HFF-Myc (cell line): ENCODE measurements around the gene ANTXRL.
"Not testable (repeated sequence)": the region's sequence is repeated elsewhere in the genome, so short reads cannot be mapped to it uniquely, and the experiment has no call there.

Experiments used
- DNase-seq: peaks from one replicate; pipeline ENCODE4 v3.0.0-alpha.2; 2011; ENCODE audit warnings: low read depth; ENCODE audit errors: extremely low read depth
- H3K4me3 ChIP-seq: replicated peaks from 2 replicates; pipeline ENCODE4 v1.5.1; 2011; ENCODE audit warnings: low read depth, mild to moderate bottlenecking, control low read depth, low read length
- TF ChIP-seq, protein P1 (sequence below): IDR thresholded peaks from 2 replicates; pipeline ENCODE4 v1.5.1; 2012; ENCODE audit warnings: mild to moderate bottlenecking, low read depth, low read length, control low read depth; ENCODE audit errors: missing control alignments

ANTXRL gene

DNA sequence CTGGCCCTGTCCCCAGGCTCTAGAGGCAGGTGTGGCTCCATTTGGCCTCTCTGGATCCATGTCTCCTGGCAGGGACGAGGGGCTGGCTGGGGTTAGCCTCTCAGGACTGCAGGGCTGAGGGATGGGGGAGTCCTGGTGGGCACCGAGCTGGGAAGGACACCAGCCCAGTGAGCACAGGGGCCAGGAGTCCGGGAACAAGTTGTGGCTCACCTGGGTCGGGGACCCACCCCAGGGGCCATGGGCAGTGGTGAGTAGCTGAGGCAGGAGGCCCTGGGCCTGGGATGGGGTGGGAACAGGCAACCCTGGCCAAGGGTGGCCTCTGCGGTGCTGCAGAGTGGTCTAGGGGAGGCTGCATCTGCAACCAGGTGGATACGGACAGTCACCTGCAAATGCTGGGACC is 24.1 kb downstream of the ANTXRL start:
- no peak for DNase-seq
- no peak overlapping the region for H3K4me3 ChIP-seq
- TF ChIP-seq, protein P1, sequence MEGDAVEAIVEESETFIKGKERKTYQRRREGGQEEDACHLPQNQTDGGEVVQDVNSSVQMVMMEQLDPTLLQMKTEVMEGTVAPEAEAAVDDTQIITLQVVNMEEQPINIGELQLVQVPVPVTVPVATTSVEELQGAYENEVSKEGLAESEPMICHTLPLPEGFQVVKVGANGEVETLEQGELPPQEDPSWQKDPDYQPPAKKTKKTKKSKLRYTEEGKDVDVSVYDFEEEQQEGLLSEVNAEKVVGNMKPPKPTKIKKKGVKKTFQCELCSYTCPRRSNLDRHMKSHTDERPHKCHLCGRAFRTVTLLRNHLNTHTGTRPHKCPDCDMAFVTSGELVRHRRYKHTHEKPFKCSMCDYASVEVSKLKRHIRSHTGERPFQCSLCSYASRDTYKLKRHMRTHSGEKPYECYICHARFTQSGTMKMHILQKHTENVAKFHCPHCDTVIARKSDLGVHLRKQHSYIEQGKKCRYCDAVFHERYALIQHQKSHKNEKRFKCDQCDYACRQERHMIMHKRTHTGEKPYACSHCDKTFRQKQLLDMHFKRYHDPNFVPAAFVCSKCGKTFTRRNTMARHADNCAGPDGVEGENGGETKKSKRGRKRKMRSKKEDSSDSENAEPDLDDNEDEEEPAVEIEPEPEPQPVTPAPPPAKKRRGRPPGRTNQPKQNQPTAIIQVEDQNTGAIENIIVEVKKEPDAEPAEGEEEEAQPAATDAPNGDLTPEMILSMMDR, result no peak

DNA sequence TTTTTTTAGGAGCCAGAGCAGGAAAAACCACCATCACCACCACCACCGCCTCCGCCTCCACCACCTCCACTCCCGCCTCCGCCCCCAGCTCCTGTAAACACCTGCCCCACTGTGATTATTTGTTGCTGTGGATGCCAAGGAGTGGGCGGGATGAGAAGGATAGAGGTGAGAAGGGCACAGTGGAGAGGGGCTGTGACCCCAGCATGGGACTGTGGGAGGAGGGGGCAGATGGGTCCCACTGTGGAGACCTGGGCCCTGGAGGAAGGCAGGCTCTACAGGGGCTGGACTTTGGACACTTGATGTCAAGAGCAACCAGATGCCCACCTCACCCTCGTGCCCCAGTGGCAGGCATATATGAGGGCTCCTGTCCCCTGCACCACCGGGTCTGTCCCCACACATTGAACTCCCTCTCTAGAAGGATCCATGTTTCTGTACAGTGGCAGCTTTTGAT is 24.7 kb downstream of the ANTXRL start:
- TF ChIP-seq, protein P1, result no peak
- no peak overlapping the region for H3K4me3 ChIP-seq
- DNase-seq, result no peak

DNA sequence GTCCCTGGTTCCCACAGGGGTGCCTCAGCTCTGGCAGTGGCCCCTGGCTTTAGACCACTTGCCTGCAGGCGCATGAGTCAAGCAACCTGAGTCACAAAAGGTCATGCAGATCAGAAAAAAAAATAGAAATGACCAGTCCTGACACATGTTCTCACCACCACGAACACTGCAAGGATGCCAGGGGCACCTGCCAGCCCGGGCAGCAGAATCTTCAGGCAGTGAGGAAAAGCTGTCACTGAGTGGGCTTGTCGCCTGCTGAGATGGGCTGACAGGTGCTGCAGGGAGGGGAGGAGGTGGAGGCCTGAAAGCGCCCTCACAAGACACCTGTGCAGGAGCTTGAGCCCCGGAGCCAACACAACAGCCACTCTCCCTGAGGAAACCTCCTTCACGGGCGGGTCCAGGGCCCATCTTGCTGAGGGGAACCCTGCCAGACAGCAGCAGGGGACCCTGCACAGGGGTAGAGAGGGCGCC is 25.2 kb downstream of the ANTXRL start:
- not testable (repeated sequence) for H3K4me3 ChIP-seq, DNase-seq

DNA sequence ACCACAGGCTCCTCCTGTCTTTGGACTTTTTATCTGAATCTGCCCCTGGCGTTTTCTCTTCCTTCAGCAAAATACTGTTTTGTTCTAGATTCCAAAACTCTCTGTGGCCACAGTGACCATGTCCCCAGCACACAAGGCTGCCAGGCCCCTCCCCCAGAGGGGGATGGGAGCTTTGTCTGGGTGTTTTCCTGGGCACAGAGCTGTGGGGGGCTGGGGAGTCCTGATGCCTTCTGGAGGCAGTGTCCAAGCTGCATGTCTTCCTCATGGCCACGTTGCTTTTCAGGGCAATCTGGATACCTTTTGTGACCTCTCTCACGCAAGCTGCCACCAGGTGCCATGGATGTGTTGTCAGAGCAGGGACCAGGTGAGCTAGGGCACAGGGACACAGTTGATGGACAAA is 26.2 kb downstream of the ANTXRL start:
- TF ChIP-seq, protein P1, result no peak
- DNase-seq, result no peak
- H3K4me3 ChIP-seq, result no peak overlapping the region

DNA sequence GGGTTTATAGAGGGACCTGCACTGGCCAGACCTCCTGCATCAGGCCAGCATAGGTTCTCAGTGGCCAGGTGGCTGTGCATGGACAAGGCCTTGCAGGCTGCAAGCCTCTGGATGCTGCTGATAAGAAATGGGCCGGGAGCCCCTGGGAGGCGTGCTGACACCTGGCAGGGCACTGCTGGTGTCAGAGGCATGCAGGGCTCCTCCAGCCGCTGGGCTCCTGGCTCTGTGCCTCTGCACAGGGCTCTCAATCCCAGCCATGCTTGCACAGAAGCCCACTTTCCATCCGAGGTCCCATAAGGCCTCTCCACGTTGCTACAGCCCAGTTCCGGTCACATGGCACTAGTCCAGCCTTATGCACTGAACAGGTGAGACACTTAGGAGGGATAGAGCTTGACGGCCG is 27.3 kb downstream of the ANTXRL start:
- TF ChIP-seq, protein P1, result no peak
- DNase-seq, result no peak
- H3K4me3 ChIP-seq, result no peak overlapping the region

DNA sequence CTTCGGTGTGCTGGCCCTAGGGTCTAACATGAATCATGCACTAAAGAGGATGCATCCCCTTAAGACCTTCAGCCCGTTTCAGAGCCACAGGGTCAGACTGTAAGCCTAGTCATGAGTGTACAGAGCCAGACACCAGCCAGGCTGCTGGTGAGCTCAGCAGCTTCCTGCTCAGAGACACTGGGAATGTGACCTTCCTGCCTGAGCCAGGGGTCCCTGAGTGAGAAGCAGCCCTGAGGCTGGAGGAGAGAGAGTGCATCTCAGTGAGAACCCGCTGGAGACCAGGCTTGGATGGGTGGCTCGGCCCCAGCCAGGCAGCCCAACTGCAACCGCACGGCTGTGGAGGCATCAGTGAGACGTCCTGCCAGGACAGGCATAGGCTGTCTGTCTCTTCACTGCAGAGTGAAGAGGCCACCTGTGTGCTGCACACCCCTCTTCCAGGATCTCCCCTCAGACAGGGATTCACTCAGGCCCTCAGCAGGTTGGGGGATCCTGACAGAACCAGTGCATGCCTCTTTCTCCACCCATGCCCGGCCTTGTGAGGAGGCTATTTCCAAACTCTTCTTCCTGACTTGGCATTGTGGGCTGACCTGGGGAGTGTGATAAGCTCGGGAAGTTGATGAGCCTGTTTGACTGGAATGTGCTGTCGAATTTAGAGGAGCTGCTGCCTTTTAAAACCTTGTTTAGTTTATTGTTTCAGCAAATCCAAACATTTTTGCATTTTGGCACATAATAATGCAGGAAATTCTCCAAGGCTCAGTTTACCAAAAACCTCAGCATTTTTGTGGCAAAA is 28.5 kb downstream of the ANTXRL start:
- DNase-seq, result not testable (repeated sequence)

DNA sequence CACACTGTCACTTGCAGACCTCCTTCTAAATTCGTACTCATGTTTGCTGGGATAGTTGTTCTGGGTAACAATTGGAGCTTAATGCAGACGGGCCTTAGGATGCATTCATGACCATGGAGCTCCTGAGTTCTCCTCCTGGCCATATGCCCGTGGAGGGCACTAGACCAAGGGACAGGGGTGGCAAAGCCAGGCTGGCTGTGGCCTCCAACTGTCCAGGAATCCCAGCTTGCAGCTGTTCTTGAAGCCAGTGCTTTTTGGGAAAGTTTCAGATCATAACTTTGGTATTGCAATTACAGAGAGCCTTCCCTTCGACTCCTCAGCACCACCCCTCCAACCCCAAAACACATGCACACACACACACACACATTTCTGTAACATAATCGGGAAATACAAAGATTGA is 30.6 kb downstream of the ANTXRL start:
- H3K4me3 ChIP-seq, result no peak overlapping the region
- no peak for DNase-seq
- TF ChIP-seq, protein P1, result no peak

More for the DNA sequence above, 28.5 kb downstream of the ANTXRL start:
- not testable (repeated sequence) for H3K4me3 ChIP-seq

DNA sequence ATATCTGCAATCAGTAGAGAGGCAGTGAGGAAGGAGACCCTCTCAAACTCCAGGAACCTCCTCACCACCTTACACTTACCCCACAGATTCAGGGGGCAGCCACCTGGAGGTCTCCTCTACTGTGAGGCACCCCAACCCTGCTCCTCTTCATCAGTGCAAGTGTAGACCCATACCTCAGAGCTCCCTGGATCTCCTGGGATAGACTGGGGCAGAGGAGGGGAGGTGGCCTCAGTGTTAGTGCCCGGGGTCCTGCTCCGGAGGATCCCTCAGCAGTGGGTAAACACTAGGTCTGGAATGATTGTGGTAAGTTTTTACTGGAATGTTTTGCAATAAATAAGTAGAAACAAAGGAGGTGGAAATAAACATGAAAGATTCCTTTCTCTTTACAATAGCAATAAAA is 31.1 kb downstream of the ANTXRL start:
- TF ChIP-seq, protein P1, result no peak
- DNase-seq, result no peak
- H3K4me3 ChIP-seq, result no peak overlapping the region
